Endodermal cell (in vitro differentiated cells): ENCODE data around the gene FBXO17. TPM values are rescaled to one million over a fixed set of nuclear protein-coding genes. Genes with fewer than 3 reads are reported as not detected.
A peak's percentile ranks its signal among the peaks of the same experiment; 100 is the strongest.
"Not testable (repeated sequence)": the region's sequence is repeated elsewhere in the genome, so short reads cannot be mapped to it uniquely, and the experiment has no call there.

Experiments used
- DNase-seq: peaks from one replicate; pipeline ENCODE4 v3.0.0-alpha.2; 2017
- H3K27ac ChIP-seq: 2 replicates; pipeline ENCODE4 v1.5.1; 2013; ENCODE audit warnings: mild to moderate bottlenecking, low read depth, low read length, moderate library complexity
- H3K27me3 ChIP-seq: 2 replicates; pipeline ENCODE4 v1.6.1; 2013; ENCODE audit warnings: mild to moderate bottlenecking, low read length, moderate library complexity; ENCODE audit not compliant: insufficient read depth, control insufficient read depth, poor library complexity, severe bottlenecking
- H3K36me3 ChIP-seq: 2 replicates; pipeline ENCODE4 v1.7.0; 2013; ENCODE audit warnings: mild to moderate bottlenecking, low read length, moderate library complexity; ENCODE audit not compliant: control insufficient read depth, insufficient read depth
- H3K4me1 ChIP-seq: one replicate; pipeline ENCODE4 v1.7.0; 2013; ENCODE audit warnings: low read length; ENCODE audit not compliant: control insufficient read depth, insufficient read depth
- H3K4me3 ChIP-seq: 2 replicates; pipeline ENCODE4 v1.5.1; 2013; ENCODE audit warnings: mild to moderate bottlenecking, low read length, moderate library complexity
- H3K9ac ChIP-seq: 2 replicates; pipeline ENCODE4 v1.6.1; 2013; ENCODE audit warnings: mild to moderate bottlenecking, low read length, moderate library complexity; ENCODE audit not compliant: poor library complexity, severe bottlenecking; ENCODE audit errors: extremely low read depth
- H3K9me3 ChIP-seq: 2 replicates; pipeline ENCODE4 v1.6.1; 2013; ENCODE audit warnings: mild to moderate bottlenecking, low read length, moderate library complexity; ENCODE audit not compliant: control insufficient read depth
- H3K27ac Mint-ChIP-seq: 2 replicates; pipeline ENCODE4 v1.8.0; 2020; ENCODE audit warnings: mixed read lengths
- H3K27me3 Mint-ChIP-seq: 2 replicates; pipeline ENCODE4 v1.8.0; 2021; ENCODE audit warnings: mild to moderate bottlenecking, mixed read lengths; ENCODE audit not compliant: insufficient read depth
- H3K36me3 Mint-ChIP-seq: 2 replicates; pipeline ENCODE4 v1.8.0; 2020; ENCODE audit warnings: low read depth, mixed read lengths
- H3K4me1 Mint-ChIP-seq: 2 replicates; pipeline ENCODE4 v1.8.0; 2020; ENCODE audit warnings: mixed read lengths
- H3K4me3 Mint-ChIP-seq: 2 replicates; pipeline ENCODE4 v1.8.0; 2020; ENCODE audit warnings: mild to moderate bottlenecking, moderate library complexity, mixed read lengths
- H3K9me3 Mint-ChIP-seq: 2 replicates; pipeline ENCODE4 v1.8.0; 2020; ENCODE audit warnings: mild to moderate bottlenecking, mixed read lengths
- CTCF ChIP-seq: fragments of 200-600 bp; sonication (generic); conservative IDR thresholded peaks from 2 replicates; pipeline ENCODE4 v1.5.0; 2021; ENCODE audit warnings: antibody characterized with exemption, mild to moderate bottlenecking
- WGBS, 2 experiments: methylation state at CpG; one replicate each; pipeline versions ENCODE4 v1.1.5 to v1.1.7; 2013; ENCODE audit warnings: missing lambda C conversion rate in 2 of 2, mixed read lengths in 1 of 2; ENCODE audit not compliant: insufficient coverage in 1 of 2, insufficient read length in 1 of 2; 5-methylcytosine and 5-hydroxymethylcytosine counted together
- total RNA-seq, 2 donors: library from RNA; stranded (reverse); fragmentation: NEBNext Ultra II Directional in 1 of 2; extraction: Animal tissue kit (Norgen Biotek cat#: 25700) in 1 of 2; gene quantifications; 2 replicates in 1 of 2; 3 replicates in 1 of 2; pipeline ENCODE4 v1.2.1, GENCODE V29; 2021

The FBXO17 gene
- total RNA-seq, 2 donors from 2014 or later = 21.2 to 40.3 TPM

- Histone ChIP-seq H3K4me3 (no peak overlapping the region), H3K27ac (no peak overlapping the region), H3K9ac (no peak overlapping the region), H3K4me1 (no peaks in the 10 kb centered on the region), H3K9me3 (no peaks in the 10 kb centered on the region), H3K36me3 (peaks cover 12% of the 10 kb centered on the region), H3K27me3 (no peaks in the 10 kb centered on the region)
- DNase-seq = no peak
- Mint-ChIP-seq H3K9me3 (peaks cover 1% of the 10 kb centered on the region), H3K36me3 (peaks cover 22% of the 10 kb centered on the region), H3K4me3 (no peak overlapping the region), H3K27me3 (peaks cover 10% of the 10 kb centered on the region), H3K4me1 (peaks cover 11% of the 10 kb centered on the region), H3K27ac (no peak overlapping the region)
- 81 to 100% methylated on average over 1 to 2 of the region's 2 CpGs for WGBS, 2 experiments
- no peak for TF ChIP-seq CTCF
Measured at GRCh38 chr19:38941979-38942378, 33.6 kb downstream of the FBXO17 start.

DNA sequence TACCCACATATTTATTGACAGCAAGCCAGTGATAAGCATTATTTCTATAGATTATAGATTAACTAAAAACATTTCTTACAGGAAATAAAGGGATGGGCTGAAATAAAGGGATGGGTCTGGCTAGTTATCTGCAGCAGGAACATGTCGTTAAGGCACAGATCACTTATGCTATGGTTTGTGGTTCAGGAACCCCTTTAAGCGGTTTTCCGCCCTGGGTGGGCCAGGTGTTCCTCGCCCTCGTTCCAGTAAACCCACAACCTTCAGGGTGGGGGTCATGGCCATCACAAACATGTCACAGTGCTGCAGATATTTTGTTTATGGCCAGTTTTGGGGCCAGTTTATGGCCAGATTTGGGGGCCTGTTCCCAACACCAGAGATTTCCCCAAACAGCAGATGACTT is 34.1 kb downstream of the FBXO17 start:
- Mint-ChIP-seq H3K4me1 (peaks cover 11% of the 10 kb centered on the region), H3K27me3 (peaks cover 13% of the 10 kb centered on the region), H3K36me3 (peaks cover 17% of the 10 kb centered on the region)
- not testable (repeated sequence) for H3K4me3 Mint-ChIP-seq, H3K4me3 ChIP-seq, DNase-seq, H3K27ac Mint-ChIP-seq, H3K27me3 ChIP-seq, H3K4me1 ChIP-seq, H3K36me3 ChIP-seq, H3K9me3 Mint-ChIP-seq, H3K9me3 ChIP-seq, H3K9ac ChIP-seq, H3K27ac ChIP-seq
- 95 to 98% methylated on average over 5 of the region's 5 CpGs for WGBS, 2 experiments

DNA sequence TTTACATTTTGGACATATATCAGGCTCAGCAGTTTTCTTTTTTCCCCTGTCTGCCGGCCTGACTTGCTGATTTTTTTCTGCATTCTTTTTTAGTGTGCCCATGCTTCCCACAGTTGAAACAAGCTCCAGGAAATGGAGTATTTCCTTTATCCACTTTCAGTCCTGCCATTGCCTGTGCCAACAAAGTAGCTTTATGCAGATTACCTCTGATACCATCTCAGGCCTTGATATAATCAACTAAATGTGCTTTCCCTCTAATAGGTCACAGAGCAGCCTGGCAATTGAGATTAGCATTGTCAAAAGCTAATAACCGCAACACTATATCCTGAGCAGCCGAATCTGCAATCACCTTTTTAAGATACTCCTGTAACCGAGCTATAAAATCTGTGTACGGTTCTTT is 35.6 kb downstream of the FBXO17 start:
- Mint-ChIP-seq H3K36me3 (peaks cover 20% of the 10 kb centered on the region), H3K4me1 (peaks cover 11% of the 10 kb centered on the region), H3K27ac (no peak overlapping the region), H3K4me3 (no peak overlapping the region), H3K9me3 (peaks cover 20% of the 10 kb centered on the region), H3K27me3 (peaks cover 13% of the 10 kb centered on the region)
- no peak for TF ChIP-seq CTCF
- Histone ChIP-seq H3K9me3 (peaks cover 16% of the 10 kb centered on the region), H3K4me3 (no peak overlapping the region), H3K4me1 (no peaks in the 10 kb centered on the region), H3K9ac (no peak overlapping the region), H3K27ac (no peak overlapping the region), H3K27me3 (no peaks in the 10 kb centered on the region), H3K36me3 (no peaks in the 10 kb centered on the region)
- 89 to 91% methylated on average over 4 to 5 of the region's 5 CpGs for WGBS, 2 experiments
- DNase-seq = no peak

DNA sequence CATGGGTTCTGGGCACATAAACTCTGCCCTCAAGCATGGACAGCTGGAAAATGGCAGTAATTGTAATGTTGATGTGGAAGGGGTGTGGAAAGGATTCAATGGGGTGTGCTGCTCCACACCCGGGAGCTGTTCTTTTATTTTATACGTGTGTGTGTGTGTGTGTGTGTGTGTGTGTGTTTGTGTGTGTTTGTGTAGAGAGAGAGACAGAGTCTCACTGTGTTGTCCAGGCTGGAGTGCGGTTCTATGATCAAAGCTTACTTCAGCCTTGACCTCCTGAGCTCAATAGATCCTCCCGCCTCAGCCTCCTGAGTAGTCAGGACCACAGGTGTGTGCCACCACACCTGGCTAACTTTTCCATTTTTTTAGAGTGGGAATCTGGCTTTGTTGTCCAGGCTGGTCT is 42.0 kb downstream of the FBXO17 start:
- WGBS, 2 experiments = 94 to 100% methylated on average over 2 to 4 of the region's 4 CpGs
- Histone ChIP-seq H3K4me3 (peak overlapping the region; percentile 50), H3K9me3 (peaks cover 44% of the 10 kb centered on the region), H3K4me1 (no peaks in the 10 kb centered on the region), H3K27ac (no peak overlapping the region), H3K36me3 (peaks cover 31% of the 10 kb centered on the region), H3K9ac (no peak overlapping the region), H3K27me3 (no peaks in the 10 kb centered on the region)
- TF ChIP-seq CTCF = no peak
- H3K27ac Mint-ChIP-seq = no peak overlapping the region
- H3K4me1 Mint-ChIP-seq = peaks cover 9% of the 10 kb centered on the region
- H3K9me3 Mint-ChIP-seq = peaks cover 44% of the 10 kb centered on the region
- peaks cover 9% of the 10 kb centered on the region for H3K27me3 Mint-ChIP-seq
- peaks cover 39% of the 10 kb centered on the region for H3K36me3 Mint-ChIP-seq
- DNase-seq = no peak
- no peak overlapping the region for H3K4me3 Mint-ChIP-seq
